NCI-H748 treated with DMSO at 0.1 percent for 48 hours (cell line): ENCODE results near the gene VAC14.

Experiments
- DNase-seq: peaks from one replicate; lab custom pipeline; 2025; lab: John Stamatoyannopoulos, UW

The VAC14 gene

DNA sequence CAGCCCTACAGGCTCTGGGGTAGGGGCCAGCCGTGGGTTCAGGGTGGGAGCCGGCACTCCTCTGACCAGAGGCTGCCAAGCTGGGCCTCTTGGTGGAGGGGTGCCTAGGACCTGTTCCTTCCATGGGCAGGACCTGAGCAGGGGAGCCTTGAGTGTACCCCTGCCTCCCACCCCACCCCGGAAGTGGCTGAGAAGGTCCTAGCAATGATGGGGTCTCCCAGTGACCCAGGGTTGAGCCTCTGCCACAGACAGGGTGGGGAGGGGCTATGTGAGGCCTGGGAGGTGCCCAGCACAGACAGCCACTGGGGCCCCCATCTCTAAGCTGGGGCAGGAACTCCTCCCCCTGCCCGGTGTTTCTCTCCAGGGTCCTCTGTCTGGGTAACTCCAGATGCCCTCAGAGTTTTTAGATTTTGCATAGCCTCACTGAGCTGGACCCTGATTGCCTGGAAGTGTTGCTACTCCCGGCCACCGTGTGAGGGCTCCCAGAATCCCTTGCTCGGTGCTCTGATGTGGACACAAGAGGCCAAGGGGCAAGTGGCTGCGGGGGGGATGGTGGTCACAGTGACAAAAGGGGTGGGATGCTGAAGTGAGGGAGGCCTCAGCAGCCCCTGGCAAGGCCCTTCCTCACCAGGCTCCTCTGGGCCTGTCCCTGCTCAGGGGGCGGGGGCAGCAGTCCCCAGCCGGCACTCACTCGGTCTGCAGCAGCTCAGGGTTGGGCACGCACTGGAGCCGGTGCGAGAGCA, 108.7 kb downstream of the VAC14 start:
- no peak for DNase-seq

DNA sequence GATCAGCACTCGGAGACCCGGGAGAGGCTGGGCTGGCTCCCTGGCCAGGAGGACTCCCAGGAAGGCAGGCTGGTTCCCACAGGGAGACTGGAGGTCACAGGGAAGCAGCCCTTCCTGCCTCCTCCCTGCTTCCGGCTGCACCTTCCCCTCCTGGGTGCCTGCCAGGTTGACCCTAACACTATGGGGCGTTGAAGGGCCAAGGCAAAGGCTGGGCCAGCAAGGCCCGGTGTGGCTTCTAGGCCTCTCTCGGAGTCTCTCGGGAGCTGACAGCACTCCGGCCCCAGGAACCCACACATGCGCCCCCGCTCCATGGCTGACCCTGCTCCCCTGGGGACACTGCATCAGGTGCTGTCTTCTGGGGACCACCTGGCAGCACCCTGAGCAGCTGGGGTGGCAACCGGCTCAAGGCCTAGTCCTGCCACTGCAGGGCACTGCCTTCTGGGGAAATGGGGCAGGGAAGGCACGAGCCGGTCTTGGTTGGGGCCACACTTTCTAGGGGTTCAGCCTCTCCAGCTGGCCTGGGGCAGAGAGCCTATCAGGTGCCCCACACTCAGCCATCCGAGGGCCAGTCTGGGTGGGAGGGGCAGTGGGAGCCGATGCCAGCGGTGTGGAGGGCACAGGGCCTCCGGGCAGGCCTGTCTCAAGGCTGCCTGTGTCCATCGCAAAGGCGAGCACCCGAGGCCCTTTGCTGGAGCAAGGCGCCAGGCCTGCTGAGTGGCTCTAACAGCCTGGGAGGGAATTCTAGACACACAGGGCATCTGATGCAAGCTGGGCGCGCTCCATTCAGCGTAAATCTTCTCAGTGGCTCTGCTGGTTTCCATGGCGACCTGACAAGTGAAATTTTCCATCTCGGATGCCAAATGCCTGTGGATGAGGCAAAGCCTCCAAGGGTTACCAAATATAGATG, 109.5 kb downstream of the VAC14 start:
- no peak for DNase-seq

DNA sequence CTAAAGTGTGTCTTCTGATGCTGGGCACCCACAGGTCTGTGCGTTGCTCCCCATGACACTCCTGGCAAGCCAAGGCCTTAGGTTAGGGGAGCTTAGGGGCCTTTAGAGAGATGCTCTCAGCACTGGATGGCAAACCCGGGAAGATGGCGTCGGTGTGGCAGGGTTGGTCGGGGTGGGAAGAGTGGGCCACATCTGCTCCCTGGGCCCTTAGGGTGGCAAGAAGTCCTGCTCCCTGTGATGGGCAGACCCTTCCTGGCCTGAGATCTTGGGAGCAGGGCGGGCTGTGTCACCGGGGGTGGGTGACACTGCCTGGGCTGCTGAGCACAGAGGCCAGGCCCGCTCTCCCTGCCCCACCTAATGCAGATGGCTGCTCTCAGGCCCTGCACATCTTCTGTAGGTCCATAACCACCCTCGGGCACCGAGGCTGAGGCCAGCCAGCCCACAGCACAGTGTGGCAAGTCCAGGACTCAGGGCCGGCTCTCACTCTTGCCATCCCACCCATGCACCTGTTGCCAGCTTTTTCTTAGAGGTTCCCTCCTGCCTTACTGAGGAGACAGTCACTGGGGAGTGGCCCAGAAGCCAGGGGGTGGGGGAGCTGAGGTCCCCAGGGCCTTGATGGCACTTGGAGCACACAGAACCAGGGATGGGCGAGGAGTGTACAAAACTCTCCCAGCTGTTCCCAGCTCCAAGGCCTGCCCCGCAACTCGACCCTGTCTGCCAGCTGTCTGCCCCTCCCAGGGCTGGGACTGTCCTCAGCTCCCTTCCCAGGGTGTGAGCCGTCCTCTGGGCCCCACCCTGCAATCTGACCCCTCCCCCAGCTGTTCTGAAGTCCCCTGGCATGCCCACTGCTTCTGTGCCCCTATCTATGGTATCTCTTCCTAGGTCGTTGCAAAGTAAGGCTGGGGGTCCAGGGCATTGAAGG, 110.7 kb downstream of the VAC14 start:
- DNase-seq, result no peak

DNA sequence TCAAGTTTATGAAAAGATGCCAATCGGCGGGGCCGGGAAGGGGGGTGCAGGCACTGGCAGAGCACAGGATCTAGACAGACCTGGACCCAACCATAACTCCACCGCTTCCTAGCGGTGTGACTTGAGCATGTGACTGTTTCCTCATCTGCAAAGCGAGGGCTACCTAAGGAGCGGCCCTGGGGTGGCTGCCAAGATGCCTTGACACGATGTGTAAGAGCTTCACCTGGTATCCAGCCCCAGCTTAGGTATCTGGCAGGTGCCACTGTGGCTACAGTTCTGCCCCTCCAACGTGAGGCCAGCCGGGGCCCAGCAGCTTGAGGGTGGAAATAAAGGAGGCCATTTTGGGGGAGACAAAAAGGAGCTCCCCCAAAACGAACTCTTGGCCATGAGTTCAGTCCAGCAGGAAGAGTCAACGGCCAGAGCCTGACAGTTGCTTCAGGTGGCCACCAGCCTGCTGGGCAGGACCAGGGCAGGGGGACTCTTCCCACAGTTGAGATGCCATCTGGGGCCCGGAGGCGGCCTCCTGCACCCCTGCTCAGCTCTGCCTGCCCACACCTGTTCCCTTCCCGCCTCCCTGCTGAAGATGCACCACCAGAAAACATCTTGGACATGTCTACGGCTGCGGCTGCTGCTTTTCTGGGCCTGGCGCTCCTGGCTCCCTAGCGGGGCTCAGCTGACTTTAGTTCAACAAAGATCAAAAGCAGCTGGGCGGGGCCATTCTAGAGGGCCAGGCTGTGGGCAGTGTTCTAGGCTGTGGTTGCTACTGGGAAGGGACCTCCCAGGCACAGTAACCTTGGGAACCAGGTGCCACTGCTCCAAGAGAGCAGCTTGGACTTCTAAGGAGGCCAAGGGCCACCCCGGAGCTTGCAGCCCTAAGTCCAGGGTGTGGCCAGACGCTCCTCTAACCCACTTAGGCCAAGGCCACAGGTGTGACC, 111.7 kb downstream of the VAC14 start:
- DNase-seq, result no peak

DNA sequence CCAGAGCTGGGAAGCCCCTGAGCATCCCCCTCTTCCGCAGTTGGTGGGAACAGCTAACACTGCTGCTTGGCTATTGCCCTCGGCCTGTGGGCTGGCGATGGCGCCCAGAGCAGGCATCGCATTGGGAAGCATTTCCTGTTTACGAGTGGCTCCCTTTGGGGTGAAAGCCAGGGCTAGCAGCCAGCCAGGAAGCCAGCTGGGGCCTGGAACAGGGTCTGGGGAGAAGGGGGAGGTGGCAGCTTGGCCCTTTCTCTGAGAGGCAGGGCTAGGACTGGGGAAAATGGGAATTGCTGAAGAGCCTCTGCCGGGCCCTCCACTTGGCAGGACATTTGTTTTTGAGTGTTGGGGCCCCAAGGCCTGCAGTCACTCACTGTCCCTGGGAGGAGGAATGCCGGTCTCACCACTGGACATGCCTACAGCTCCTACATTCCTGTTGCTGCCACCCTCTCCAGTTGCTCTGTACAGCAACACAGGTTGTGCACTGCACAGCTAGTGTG, 112.7 kb downstream of the VAC14 start:
- DNase-seq, result no peak

DNA sequence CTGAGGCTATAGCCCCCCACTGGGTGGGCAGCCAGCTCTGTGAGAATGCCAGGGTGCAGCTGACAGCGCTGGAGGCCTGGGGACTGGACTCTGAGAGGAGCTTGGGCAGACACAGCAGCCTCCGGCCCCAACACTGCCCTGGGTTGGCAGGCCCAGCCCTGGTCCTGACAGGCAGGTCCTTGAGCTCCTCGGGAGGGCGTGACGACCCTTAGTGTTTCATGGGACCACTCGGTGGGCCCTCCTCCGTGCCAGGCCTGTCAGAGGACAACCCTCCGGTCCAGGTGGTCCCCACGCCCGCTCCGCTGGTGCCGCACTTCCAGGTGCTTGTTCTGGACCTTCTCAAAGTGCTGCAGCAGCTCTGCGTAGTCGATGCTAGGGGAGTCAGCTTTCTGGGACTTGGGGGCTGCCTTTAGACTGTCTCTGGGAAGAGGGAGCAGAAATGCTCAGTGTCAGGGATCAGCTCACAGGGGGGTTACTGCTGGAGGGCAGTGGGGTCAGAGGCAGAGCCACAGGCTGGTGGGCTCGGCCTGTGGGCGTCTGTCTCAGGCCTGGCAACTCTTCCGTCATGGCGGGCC, 113.2 kb downstream of the VAC14 start:
- DNase-seq, result no peak

DNA sequence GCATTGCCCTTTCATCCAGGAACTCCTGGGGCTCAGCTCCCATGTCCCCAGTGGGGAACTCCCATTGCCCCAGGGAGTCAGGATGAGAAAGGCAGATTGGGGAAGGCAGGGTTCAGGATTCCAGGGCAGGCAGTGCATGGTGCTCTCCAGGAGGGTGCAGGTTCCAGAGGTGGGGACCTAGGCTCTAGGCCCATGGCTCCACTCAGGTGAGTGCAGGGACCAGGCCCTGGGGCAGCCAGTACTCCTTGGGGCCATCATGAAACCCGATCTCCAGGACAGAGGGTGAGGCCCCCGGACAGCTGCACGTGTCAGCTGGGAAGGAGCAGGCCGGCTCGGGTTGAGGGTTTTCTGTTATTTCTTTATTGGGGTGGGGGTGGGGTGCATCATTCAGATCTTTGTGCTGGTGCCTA, 113.9 kb downstream of the VAC14 start:
- DNase-seq, result no peak

DNA sequence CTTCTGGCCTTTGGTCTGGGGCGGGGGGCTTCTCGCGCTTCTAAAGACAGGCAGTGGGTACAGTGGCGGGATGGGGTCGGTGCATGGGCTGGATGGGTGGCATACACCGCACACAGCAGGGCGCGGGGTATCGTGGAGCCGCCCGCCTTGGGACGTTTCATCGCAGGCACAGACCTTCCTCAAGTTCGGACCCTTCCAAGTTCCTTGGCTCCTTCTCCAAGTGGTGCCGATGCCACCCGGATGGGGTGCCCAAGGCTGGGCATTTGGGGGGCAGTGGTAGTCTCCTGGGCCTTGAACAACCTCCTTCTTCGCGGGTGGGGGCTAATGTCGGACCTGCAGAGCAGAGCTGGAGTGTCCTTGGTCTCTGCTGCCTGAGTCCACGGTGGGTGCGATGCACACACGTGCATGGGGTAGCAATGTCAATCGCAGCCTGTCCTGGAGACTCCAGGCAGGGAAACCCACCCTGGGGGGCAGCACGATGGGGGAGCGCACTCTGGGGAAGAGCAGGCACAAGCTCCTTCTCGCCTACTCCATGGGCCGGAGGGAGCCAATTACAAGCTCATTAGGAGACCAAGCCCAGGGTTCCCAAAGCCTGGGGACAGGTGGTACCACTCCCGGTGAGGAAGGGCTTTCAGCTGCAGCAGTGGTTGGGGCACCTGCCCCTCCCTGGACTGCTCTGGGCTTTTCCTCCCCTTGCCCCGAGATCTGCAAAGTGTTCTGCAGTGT, 114.4 kb downstream of the VAC14 start:
- no peak for DNase-seq

DNA sequence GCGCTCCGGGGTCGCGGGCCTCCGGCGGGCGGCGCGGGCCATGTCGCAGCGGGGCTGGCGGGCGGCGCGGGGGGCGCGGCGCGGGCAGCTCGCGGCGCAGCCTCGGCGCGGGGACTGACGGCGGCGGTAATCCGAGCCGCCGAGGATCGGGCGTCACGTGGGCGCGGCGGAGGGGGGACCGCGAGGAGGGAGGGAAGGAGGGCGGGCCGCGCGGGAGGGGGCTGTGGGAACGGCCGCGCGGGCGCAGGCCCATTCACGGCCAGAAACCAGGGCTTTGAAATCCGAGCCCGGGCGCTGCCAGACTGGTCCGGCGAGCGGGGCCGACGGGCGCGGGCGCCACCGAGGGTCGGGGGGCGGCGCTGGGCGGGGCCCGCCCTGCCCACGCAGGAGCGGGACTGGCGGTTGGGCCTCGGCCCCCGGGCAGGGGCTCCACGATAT, 115.0 kb downstream of the VAC14 start, which contains the start of gene MTSS2:
Gene MTSS2 (minus strand): TSS at position 116 of the 438 bp plus-strand sequence. CDS start 262 bp downstream, outside the sequence.
- peak; percentile 38 for DNase-seq

DNA sequence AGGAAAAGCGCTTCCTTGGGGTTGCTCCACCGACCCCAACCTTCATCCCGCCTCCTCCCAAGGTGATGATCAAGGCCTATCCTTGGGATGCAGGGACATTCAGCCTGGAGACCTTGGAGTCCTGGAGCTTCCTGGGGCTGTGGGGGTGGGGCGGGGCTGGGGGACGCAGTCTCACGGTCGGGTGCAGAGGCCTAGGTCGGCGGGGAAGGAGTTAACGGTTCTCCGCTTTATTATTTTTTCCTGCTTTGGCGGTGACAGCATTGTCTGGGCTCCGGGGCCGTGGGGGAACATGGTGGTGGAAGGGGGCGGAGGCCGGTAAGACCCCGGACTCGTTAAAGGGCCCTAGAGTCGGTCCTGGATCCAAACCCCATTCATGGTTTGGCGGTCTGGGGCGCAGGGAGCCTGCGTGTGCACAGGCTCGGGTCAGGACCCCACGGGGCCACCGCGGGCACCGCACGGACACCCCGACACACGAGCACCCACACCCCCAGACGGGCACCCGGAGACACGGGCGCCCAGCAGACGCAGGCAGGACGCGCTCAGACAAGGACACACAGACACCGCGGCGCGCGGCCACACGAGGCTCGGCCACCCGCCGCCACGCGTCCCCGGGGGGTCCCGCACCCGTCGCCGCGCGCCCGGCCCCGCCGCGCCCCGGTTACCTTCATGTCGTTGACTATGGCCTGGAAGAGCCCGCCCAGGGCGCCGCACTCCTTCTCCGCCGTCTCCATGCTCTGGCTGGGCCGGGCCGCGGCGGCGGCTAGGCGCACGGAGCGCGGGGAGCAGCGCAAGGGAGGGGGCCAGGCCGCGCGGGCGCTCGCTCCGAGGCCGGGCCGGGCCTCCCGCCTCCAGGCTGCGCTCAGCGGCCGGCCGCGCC, 115.7 kb downstream of the VAC14 start:
- DNase-seq, result no peak

DNA sequence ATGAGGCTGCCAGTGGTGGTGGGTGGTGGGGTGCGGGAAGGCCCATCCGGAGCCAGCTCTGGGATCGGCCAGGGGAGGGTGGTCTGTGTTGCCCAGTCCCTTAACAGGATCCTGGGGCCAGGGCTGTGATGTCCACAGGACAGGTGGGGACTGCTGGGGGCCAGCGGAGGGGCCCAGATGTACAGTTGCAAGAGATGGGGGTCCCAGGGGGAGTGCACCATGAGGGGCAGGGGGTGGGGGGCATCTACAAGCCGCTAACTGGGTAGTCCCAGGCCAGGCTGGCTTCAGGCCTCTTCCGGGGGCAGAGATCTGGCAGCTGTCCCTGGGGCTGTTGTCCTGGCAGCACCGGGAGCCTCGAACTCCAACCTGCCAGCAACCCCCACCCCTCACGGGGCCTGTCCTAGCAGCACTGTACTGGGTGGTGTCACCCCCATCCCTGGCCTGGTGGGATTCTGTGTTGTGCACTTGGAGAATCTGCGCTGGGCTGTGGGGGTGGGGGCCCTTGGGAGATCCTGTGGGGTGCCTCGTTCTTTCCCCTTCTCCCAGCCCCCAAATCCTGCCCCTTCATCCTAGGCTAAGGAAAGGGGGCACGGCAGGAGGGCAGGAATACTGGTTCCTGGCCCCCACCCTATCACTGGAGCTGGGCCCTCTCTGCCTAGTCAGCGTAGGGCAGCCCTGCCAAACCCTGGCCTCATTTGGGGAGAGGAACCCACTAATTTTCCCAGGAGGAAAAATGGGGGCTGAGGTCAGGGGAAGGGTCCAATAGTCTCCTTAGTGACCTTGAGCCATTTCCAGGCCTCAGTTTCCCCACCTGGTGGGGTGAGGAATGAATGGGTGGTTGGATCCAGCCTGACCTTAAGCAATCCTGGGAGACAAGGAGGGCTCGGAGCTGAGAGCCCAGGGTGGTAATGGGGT, 116.6 kb downstream of the VAC14 start:
- no peak for DNase-seq

DNA sequence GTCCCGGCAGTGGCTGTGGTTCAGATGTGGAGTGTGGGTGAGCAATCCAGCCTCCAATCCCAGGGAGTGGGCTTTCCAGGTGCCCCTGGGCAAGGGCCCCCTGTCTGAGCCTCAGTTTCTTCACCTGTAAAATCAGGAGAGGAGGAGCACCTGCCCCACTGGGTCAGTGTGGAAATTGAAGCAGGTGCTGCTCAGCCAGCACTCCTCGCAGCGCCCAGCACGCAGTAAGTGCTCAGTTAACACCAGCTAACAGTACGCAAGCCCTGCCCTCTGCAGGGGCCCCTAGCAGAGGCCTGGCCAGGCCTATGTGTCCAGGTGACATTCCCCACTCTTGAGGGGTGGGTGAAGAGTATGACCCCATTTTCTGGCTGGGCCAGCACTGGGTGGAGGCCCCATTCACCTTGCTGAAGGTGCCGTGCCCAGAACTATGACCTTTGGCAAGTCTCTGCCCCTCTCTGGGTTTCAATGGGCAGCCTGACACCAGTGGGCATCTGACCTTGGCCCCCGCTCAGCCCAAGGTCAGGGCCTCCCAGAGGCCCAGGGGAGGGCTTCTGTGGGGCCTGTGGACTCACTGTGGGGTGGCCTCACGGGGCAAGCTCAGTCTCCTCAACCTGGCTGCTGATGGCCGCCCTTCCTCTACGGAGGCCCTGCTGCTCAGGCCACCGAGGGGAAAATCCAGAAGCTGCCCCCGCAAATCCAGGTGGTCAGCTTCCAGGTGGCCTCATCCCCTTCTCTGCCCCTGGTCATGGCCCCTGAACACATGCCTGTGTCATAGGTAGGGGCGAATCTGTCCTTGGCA, 117.6 kb downstream of the VAC14 start:
- DNase-seq, result no peak

DNA sequence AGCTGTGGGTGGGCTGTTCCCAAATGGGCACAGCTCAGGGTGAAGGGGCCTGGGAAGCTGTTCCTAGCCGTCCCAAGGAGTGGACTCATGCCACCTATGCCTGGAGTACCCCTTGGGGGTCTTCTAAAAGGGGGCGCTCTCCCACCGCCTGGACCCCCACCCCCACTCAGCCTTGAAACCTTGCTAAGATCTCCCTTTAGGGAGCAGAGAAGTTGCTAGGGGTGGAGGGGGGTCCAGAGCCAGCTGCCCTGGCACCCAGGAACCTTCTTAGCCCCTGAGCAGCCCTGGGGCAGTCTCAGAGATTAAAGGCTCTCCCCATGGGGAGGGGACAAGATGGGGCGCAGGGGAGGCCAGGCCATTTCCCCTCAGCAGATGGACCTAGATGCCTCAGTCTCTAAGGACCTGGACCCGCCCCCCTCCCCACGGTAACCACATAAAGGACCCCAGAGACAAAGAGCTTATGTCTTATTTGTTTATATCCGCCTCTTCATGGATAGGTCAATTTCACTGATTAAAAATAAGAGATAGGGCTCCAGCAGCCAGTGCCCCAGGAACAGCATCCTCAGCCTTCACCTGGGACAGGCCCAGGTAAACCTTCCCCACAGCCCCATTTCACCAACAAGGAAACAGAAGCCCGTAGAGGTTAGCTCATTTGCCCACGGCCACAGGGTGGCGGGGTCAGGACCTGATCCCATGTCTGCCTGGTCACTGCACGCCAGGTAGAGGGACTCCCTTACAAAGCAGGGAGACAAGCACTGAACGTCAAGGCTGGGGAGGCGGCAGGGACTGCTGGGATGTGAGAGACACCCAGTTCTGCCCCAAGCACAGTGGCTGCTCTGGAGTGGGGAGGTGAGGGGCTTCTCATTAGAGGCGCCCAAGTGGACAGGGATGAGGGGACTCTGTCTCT, 118.5 kb downstream of the VAC14 start:
- no peak for DNase-seq

DNA sequence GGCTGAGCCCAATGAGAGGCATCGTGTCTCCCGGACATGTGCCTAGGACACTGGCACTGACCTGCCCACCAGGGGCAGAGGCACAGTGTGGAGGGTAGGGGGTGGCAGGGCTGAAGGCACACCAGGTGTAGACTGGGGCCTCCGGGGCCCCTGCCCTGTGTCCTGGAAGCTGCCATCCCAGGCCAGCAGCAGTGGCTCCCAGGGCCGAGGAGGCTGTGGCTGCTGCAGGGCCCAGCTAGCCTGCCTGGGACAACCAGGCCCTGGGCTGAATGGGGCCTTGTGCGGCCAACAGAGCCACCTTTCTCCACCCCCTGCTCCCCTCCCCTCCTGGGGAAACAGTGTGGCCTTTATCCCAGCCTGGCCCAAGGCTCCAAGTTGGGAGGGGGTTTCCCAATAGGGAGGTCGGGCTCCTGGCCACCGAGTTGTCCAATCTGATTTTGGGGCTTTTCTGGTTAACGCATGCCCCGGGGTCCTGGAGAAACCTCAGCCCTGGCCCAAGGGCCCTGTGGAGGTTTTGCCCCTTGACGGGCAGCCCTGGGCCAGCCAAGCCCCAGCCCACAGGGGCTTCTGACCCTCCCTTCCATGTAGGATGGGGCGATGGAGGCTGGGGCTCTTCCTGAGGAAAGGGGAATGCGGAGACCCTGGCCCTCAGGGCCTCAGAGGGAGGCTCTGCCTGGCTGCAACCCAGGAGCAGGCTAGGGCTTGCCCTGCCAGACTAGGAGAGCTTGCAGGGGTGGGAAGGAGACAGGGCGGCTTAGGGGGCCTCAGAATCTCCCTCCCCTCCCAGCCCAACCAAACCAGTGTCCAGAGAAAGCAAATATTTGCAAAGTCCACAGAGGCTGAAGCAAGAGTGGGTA, 119.3 kb downstream of the VAC14 start:
- no peak for DNase-seq
